Endothelial cell of umbilical vein (primary cell): ENCODE data around the gene TMEM158. TPM values are rescaled to one million over a fixed set of nuclear protein-coding genes. Genes with fewer than 3 reads are reported as not detected.

Experiments used
- BruUV-seq: library from RNA; stranded (reverse); fragments of 400-500 nt; replicated peaks from 2 replicates; lab custom pipeline; 2021; lab: Mats Ljungman, UMichigan
- CTCF ChIA-PET: fragments of 300-600, 350-600 bp; sonication (Branson Sonifier 250); formaldehyde crosslinking; loops from one replicate; lab custom pipeline; 2021; ENCODE audit warnings: antibody characterized with exemption, inconsistent platforms; lab: Charles Lee
- POLR2A ChIA-PET: fragments of 300-600, 350-600 bp; sonication (Branson Sonifier 250); formaldehyde crosslinking; loops from one replicate; lab custom pipeline; 2021; ENCODE audit warnings: antibody characterized with exemption, inconsistent platforms; lab: Charles Lee
- DNase-seq: peaks from one replicate; pipeline ENCODE4 v3.0.0-alpha.2; 2011; ENCODE audit warnings: low read depth, low spot score
- FAIRE-seq: peaks from 2 replicates; lab custom pipeline; 2011; peaks lifted over from hg19 to GRCh38; lab: Jason Lieb, UNC
- H2AFZ ChIP-seq: 2 replicates; pipeline ENCODE4 v1.6.0; 2012; ENCODE audit warnings: low read depth, low read length, control low read depth, inconsistent platforms
- H3K27ac ChIP-seq: 2 replicates; pipeline ENCODE4 v1.5.1; 2011; ENCODE audit warnings: low read depth, mild to moderate bottlenecking, control low read depth, low read length, moderate library complexity; ENCODE audit not compliant: insufficient read depth
- H3K27me3 ChIP-seq, 2 experiments: 2 replicates each; pipeline versions ENCODE4 v1.6.0 to v1.6.1; 2011; ENCODE audit warnings: low read length in 2 of 2, mixed read lengths in 1 of 2; ENCODE audit not compliant: control insufficient read depth in 2 of 2, insufficient read depth in 2 of 2
- H3K36me3 ChIP-seq, 2 experiments: 2 replicates in 1 of 2; 3 replicates in 1 of 2; pipeline ENCODE4 v1.5.1; 2011; ENCODE audit warnings: low read length in 2 of 2, mild to moderate bottlenecking in 1 of 2, moderate library complexity in 1 of 2; ENCODE audit not compliant: control insufficient read depth in 2 of 2, insufficient read depth in 2 of 2; ENCODE audit errors: extremely low read depth in 1 of 2
- H3K4me1 ChIP-seq: 3 replicates; pipeline ENCODE4 v1.5.1; 2011; ENCODE audit warnings: mild to moderate bottlenecking, low read length; ENCODE audit not compliant: control insufficient read depth, insufficient read depth; ENCODE audit errors: extremely low read depth
- H3K4me2 ChIP-seq: 2 replicates; pipeline ENCODE4 v1.6.1; 2011; ENCODE audit warnings: low read length, control low read depth, mixed read lengths; ENCODE audit not compliant: insufficient read depth
- H3K4me3 ChIP-seq, 3 experiments: fragments of 200-600 bp in 1 of 3; sonication (generic), shearing (Covaris generic) in 1 of 3; replicated peaks in 1 of 3; 2 replicates each; pipeline ENCODE4 v1.5.1; 2011 to 2016; ENCODE audit warnings: control low read depth in 3 of 3, low read length in 3 of 3, mild to moderate bottlenecking in 2 of 3, inconsistent platforms in 1 of 3, low read depth in 1 of 3, moderate library complexity in 1 of 3; ENCODE audit not compliant: insufficient read depth in 1 of 3
- H3K79me2 ChIP-seq: 2 replicates; pipeline ENCODE4 v1.6.0; 2012; ENCODE audit warnings: low read length, inconsistent platforms; ENCODE audit not compliant: control insufficient read depth, insufficient read depth
- H3K9ac ChIP-seq: replicated peaks from 2 replicates; pipeline ENCODE3; 2011; ENCODE audit warnings: low read length, control low read depth; ENCODE audit not compliant: insufficient read depth; ENCODE audit errors: extremely low read depth
- H3K9me1 ChIP-seq: replicated peaks from 3 replicates; pipeline ENCODE4 v1.6.0; 2011; ENCODE audit warnings: mild to moderate bottlenecking, low read length; ENCODE audit not compliant: control insufficient read depth, insufficient read depth; ENCODE audit errors: extremely low read depth
- H3K9me3 ChIP-seq: replicated peaks from 2 replicates; pipeline ENCODE4 v1.5.1; 2012; ENCODE audit warnings: low read length, inconsistent platforms; ENCODE audit not compliant: control insufficient read depth, insufficient read depth
- H4K20me1 ChIP-seq: replicated peaks from 2 replicates; pipeline ENCODE3; 2011; ENCODE audit warnings: mild to moderate bottlenecking, low read length; ENCODE audit not compliant: control insufficient read depth, insufficient read depth; ENCODE audit errors: extremely low read depth
- EZH2 ChIP-seq: IDR thresholded peaks from 2 replicates; pipeline ENCODE4 v1.6.1; 2012; ENCODE audit warnings: borderline replicate concordance, low read depth, mild to moderate bottlenecking, moderate library complexity, low read length, inconsistent platforms; ENCODE audit not compliant: severe bottlenecking
- FOS ChIP-seq: IDR thresholded peaks from 2 replicates; pipeline ENCODE4 v1.6.1; 2011; ENCODE audit warnings: mild to moderate bottlenecking, low read length, moderate library complexity, borderline replicate concordance; ENCODE audit not compliant: insufficient read depth
- GATA2 ChIP-seq: IDR thresholded peaks from 2 replicates; pipeline ENCODE4 v1.7.0; 2011; ENCODE audit warnings: low read depth, mild to moderate bottlenecking, moderate library complexity, mixed read lengths, low read length; ENCODE audit not compliant: insufficient read length, insufficient read depth
- JUN ChIP-seq: IDR thresholded peaks from 2 replicates; pipeline ENCODE4 v1.6.1; 2011; ENCODE audit warnings: borderline replicate concordance, low read depth; ENCODE audit not compliant: insufficient read length, insufficient read depth
- MYC ChIP-seq: IDR thresholded peaks from one replicate; pipeline ENCODE4 v1.6.1; 2011; ENCODE audit warnings: mild to moderate bottlenecking, low read depth, low read length
- POLR2A ChIP-seq: IDR thresholded peaks from 2 replicates; pipeline ENCODE4 v1.6.1; 2012; ENCODE audit warnings: low read depth, mild to moderate bottlenecking, control low read depth, low read length
- POLR2AphosphoS5 ChIP-seq: IDR thresholded peaks from 2 replicates; pipeline ENCODE4 v1.6.1; 2012; ENCODE audit warnings: low read depth, mild to moderate bottlenecking, control low read depth, low read length, moderate library complexity; ENCODE audit not compliant: insufficient read depth
- dilution Hi-C: fragments of 300-500 bp; cut with MboI; formaldehyde crosslinking; loops from one replicate; pipeline ENCODE4 v1.15.0; 2019; ENCODE audit warnings: low sequenced_read_pairs; ENCODE audit not compliant: extremely low pct_ligation_motif_present
- intact Hi-C: fragments of 100-400 bp; cut with micrococcal nuclease; formaldehyde crosslinking; loops from one replicate; pipeline ENCODE4 v1.10.0; 2022
- polyA plus RNA-seq, 4 experiments: library from polyadenylated mRNA; depleted of rRNA in 3 of 4; stranded (reverse) in 3 of 4; unstranded in 1 of 4; fragments of >200 nt; gene quantifications; 2 replicates each; pipeline versions ENCODE4 v1.2.1 to v1.2.3, GENCODE V29; 2011 to 2012; ENCODE audit warnings: missing spikeins in 1 of 4
- total RNA-seq: library from RNA; stranded (reverse); gene quantifications from 2 replicates; pipeline ENCODE4 v1.2.3, GENCODE V29; 2021
- TF ChIP-seq, protein P1 (sequence below): IDR thresholded peaks from 2 replicates; pipeline ENCODE4 v1.6.1; 2011; ENCODE audit not compliant: insufficient read depth, insufficient read length
- TF ChIP-seq, protein P2 (sequence below), 2 donors: IDR thresholded peaks; 1 replicate in 1 of 2; 2 replicates in 1 of 2; pipeline ENCODE4 v1.5.1; 2011; ENCODE audit warnings: low read length in 2 of 2, mild to moderate bottlenecking in 2 of 2, moderate library complexity in 2 of 2, control low read depth in 1 of 2, inconsistent platforms in 1 of 2, low read depth in 1 of 2; ENCODE audit not compliant: insufficient read depth in 1 of 2; ENCODE audit errors: extremely low read depth in 1 of 2

The TMEM158 gene
- total and polyA plus RNA-seq, 2 donors (not counting 3 experiments of a cell fraction or from before 2014, with no cell fraction given): 0.15 to 0.42 TPM

DNA sequence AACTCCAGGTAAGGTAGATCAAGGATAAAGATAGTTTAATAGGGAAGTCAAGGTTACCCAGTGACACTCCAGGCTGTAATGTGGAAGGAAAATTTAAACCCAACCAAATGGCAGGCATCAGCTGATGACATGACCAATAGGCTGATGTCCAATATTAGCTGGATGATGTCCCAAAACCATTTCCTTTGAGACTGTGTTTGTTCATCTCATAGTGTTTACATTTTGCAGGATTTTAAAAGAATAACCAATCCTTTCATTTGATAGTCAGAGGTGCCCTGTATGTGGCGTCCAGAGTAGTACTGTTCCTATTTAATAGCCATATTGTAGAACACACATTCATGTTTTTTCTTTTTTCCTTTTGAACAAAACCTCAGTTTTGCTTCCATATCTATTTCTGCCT, 23.3 kb upstream of the TMEM158 start:
- Histone ChIP-seq H3K79me2 (no peaks in the 10 kb centered on the region), H3K27me3 (peaks cover 4 to 11% of the 10 kb centered on the region in 2 experiments), H3K4me1 (no peaks in the 10 kb centered on the region), H3K4me3 (no peak overlapping the region), H3K9ac (no peak overlapping the region), H3K27ac (no peak overlapping the region), H4K20me1 (no peaks in the 10 kb centered on the region), H3K36me3 (no peaks in the 10 kb centered on the region), H3K4me2 (no peak overlapping the region), H3K9me3 (no peaks in the 10 kb centered on the region), H3K9me1 (no peaks in the 10 kb centered on the region), H2AFZ (no peak overlapping the region)
- DNase-seq (no peak), FAIRE-seq (no peak)
- CTCF ChIA-PET: no interaction called here
- POLR2A ChIA-PET: no interaction called here
- intact Hi-C loops: no loop called here
- TF ChIP-seq JUN (no peak), EZH2 (no peak), FOS (no peak), POLR2AphosphoS5 (no peak), GATA2 (no peak), MYC (no peak), POLR2A (no peak)
- TF ChIP-seq, protein P1, sequence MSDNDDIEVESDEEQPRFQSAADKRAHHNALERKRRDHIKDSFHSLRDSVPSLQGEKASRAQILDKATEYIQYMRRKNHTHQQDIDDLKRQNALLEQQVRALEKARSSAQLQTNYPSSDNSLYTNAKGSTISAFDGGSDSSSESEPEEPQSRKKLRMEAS: no peak
- TF ChIP-seq, protein P2, sequence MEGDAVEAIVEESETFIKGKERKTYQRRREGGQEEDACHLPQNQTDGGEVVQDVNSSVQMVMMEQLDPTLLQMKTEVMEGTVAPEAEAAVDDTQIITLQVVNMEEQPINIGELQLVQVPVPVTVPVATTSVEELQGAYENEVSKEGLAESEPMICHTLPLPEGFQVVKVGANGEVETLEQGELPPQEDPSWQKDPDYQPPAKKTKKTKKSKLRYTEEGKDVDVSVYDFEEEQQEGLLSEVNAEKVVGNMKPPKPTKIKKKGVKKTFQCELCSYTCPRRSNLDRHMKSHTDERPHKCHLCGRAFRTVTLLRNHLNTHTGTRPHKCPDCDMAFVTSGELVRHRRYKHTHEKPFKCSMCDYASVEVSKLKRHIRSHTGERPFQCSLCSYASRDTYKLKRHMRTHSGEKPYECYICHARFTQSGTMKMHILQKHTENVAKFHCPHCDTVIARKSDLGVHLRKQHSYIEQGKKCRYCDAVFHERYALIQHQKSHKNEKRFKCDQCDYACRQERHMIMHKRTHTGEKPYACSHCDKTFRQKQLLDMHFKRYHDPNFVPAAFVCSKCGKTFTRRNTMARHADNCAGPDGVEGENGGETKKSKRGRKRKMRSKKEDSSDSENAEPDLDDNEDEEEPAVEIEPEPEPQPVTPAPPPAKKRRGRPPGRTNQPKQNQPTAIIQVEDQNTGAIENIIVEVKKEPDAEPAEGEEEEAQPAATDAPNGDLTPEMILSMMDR (IDR thresholded peaks at IDR 0.05; ENCODE audit: extremely low read depth in 1 of 2, insufficient read depth in 1 of 2, low read depth in 1 of 2, low read length in 2 of 2): no peak
- BruUV-seq: no TSS peak
- dilution Hi-C loops: no loop called here
